H1 (cell line): ENCODE results near the gene RASGRP4. TPM values are rescaled to one million over a fixed set of nuclear protein-coding genes. Genes with fewer than 3 reads are reported as not detected.

Experiments
- CTCF ChIA-PET: fragments of 300-600 bp; sonication (Branson Sonifier 250); formaldehyde crosslinking; loops from one replicate; lab custom pipeline; 2021; ENCODE audit not compliant: partially characterized antibody; lab: Charles Lee
- POLR2A ChIA-PET: fragments of 300-600 bp; sonication (Branson Sonifier 250); formaldehyde crosslinking; loops from one replicate; lab custom pipeline; 2021; ENCODE audit warnings: inconsistent platforms; ENCODE audit not compliant: partially characterized antibody; lab: Charles Lee
- DNase-seq, 2 experiments: peaks; one replicate each; pipeline versions ENCODE4 v3.0.0 to v3.0.0-alpha.2; 2010 to 2022; ENCODE audit warnings: low spot score in 2 of 2, low read depth in 1 of 2, mixed read lengths in 1 of 2
- FAIRE-seq: peaks from 2 replicates; lab custom pipeline; 2011; peaks lifted over from hg19 to GRCh38; lab: Jason Lieb, UNC
- H2AFZ ChIP-seq: 2 replicates; pipeline ENCODE4 v1.8.1; 2012; ENCODE audit warnings: low read length, inconsistent platforms
- H2AK5ac ChIP-seq: 2 replicates; pipeline ENCODE4 v1.6.1; 2013; ENCODE audit warnings: low read depth, low read length
- H2BK120ac ChIP-seq: replicated peaks from 2 replicates; pipeline ENCODE3; 2013; ENCODE audit warnings: low read depth, low read length, inconsistent platforms
- H2BK12ac ChIP-seq: 2 replicates; pipeline ENCODE4 v1.6.1; 2013; ENCODE audit warnings: low read depth, low read length
- H2BK15ac ChIP-seq: 2 replicates; pipeline ENCODE4 v1.6.1; 2013; ENCODE audit warnings: low read length
- H2BK20ac ChIP-seq: 2 replicates; pipeline ENCODE4 v1.6.1; 2013; ENCODE audit warnings: low read length
- H2BK5ac ChIP-seq: 2 replicates; pipeline ENCODE4 v1.6.1; 2013; ENCODE audit warnings: low read depth, low read length
- H3K14ac ChIP-seq: 2 replicates; pipeline ENCODE4 v1.6.1; 2013; ENCODE audit warnings: inconsistent platforms; ENCODE audit not compliant: insufficient read length
- H3K18ac ChIP-seq: 2 replicates; pipeline ENCODE4 v1.6.1; 2013; ENCODE audit warnings: low read length; ENCODE audit errors: extremely low read depth
- H3K23ac ChIP-seq: 2 replicates; pipeline ENCODE4 v1.6.1; 2013; ENCODE audit warnings: inconsistent platforms; ENCODE audit not compliant: insufficient read length
- H3K23me2 ChIP-seq: 2 replicates; pipeline ENCODE4 v1.6.1; 2013; ENCODE audit warnings: low read depth, low read length
- H3K27ac ChIP-seq: 2 replicates; pipeline ENCODE4 v1.6.1; 2011; ENCODE audit warnings: low read depth, low read length, inconsistent platforms
- H3K27me3 ChIP-seq, 4 experiments: replicated peaks in 1 of 4; 1 replicate in 1 of 4; 2 replicates in 3 of 4; pipeline versions ENCODE4 v1.6.1 to v1.8.1; 2011 to 2013; ENCODE audit warnings: low read length in 3 of 4, mild to moderate bottlenecking in 3 of 4, inconsistent platforms in 2 of 4, mixed read lengths in 2 of 4, moderate library complexity in 1 of 4; ENCODE audit not compliant: control insufficient read depth in 3 of 4, insufficient read depth in 3 of 4; ENCODE audit errors: extremely low read depth in 1 of 4
- H3K36me3 ChIP-seq, 4 experiments: 2 replicates each; pipeline versions ENCODE4 v1.6.1 to v1.8.1; 2011 to 2013; ENCODE audit warnings: mild to moderate bottlenecking in 4 of 4, low read length in 3 of 4, moderate library complexity in 2 of 4, control low read depth in 1 of 4, inconsistent platforms in 1 of 4; ENCODE audit not compliant: insufficient read depth in 4 of 4, control insufficient read depth in 2 of 4
- H3K4ac ChIP-seq: replicated peaks from 2 replicates; pipeline ENCODE3; 2013; ENCODE audit warnings: low read length, low read depth, mixed read lengths, inconsistent platforms; ENCODE audit not compliant: insufficient read length
- H3K4me1 ChIP-seq, 4 experiments: replicated peaks in 1 of 4; 1 replicate in 1 of 4; 2 replicates in 3 of 4; pipeline versions ENCODE4 v1.6.1 to v1.8.1; 2011 to 2013; ENCODE audit warnings: low read length in 3 of 4, inconsistent platforms in 2 of 4, mixed read lengths in 1 of 4; ENCODE audit not compliant: insufficient read depth in 4 of 4, control insufficient read depth in 3 of 4
- H3K4me2 ChIP-seq, 2 experiments: 2 replicates each; pipeline versions ENCODE4 v1.6.1 to v1.8.1; 2011 to 2013; ENCODE audit warnings: low read depth in 2 of 2, low read length in 2 of 2, control low read depth in 1 of 2, inconsistent platforms in 1 of 2, mild to moderate bottlenecking in 1 of 2; ENCODE audit not compliant: insufficient read depth in 1 of 2
- H3K4me3 ChIP-seq, 4 experiments: fragments of 200-600, 300-600 bp in 1 of 4; sonication (generic), shearing (Covaris generic), sonication (Bioruptor Twin) in 1 of 4; 2 replicates each; pipeline versions ENCODE4 v1.5.1 to v1.8.1; 2011 to 2016; ENCODE audit warnings: low read length in 4 of 4, low read depth in 3 of 4, control low read depth in 2 of 4, inconsistent platforms in 2 of 4, mild to moderate bottlenecking in 2 of 4, mixed read lengths in 1 of 4, moderate library complexity in 1 of 4; ENCODE audit not compliant: insufficient read depth in 2 of 4; ENCODE audit errors: extremely low read depth in 1 of 4
- H3K56ac ChIP-seq: replicated peaks from 2 replicates; pipeline ENCODE3; 2013; ENCODE audit warnings: low read depth, mild to moderate bottlenecking, mixed read lengths, low read length, inconsistent platforms; ENCODE audit not compliant: insufficient read length
- H3K79me1 ChIP-seq: 2 replicates; pipeline ENCODE4 v1.6.1; 2013; ENCODE audit warnings: low read depth, low read length, control low read depth
- H3K79me2 ChIP-seq, 2 experiments: 2 replicates each; pipeline versions ENCODE4 v1.6.1 to v1.8.1; 2012 to 2013; ENCODE audit warnings: low read length in 2 of 2, mild to moderate bottlenecking in 2 of 2, inconsistent platforms in 1 of 2; ENCODE audit not compliant: insufficient read depth in 2 of 2, control insufficient read depth in 1 of 2
- H3K9ac ChIP-seq, 4 experiments: replicated peaks in 1 of 4; 1 replicate in 1 of 4; 2 replicates in 3 of 4; pipeline versions ENCODE4 v1.6.1 to v1.8.1; 2011 to 2013; ENCODE audit warnings: low read depth in 3 of 4, low read length in 3 of 4, control low read depth in 2 of 4, mild to moderate bottlenecking in 2 of 4, moderate library complexity in 2 of 4, inconsistent platforms in 1 of 4; ENCODE audit errors: extremely low read depth in 1 of 4
- H3K9me3 ChIP-seq, 2 experiments: 2 replicates each; pipeline versions ENCODE4 v1.6.1 to v1.8.1; 2012 to 2013; ENCODE audit warnings: mild to moderate bottlenecking in 2 of 2, moderate library complexity in 2 of 2, control low read depth in 1 of 2, inconsistent platforms in 1 of 2, low read depth in 1 of 2, low read length in 1 of 2, mixed read lengths in 1 of 2; ENCODE audit not compliant: insufficient read depth in 2 of 2
- H4K20me1 ChIP-seq, 2 experiments: replicated peaks in 1 of 2; 2 replicates each; pipeline versions ENCODE3 to v1.8.1; 2011 to 2013; ENCODE audit warnings: inconsistent platforms in 2 of 2, low read length in 2 of 2, mild to moderate bottlenecking in 1 of 2; ENCODE audit not compliant: insufficient read depth in 2 of 2, control insufficient read depth in 1 of 2
- H4K5ac ChIP-seq: 2 replicates; pipeline ENCODE4 v1.6.1; 2013; ENCODE audit warnings: low read length, low read depth, mixed read lengths, inconsistent platforms; ENCODE audit not compliant: insufficient read length
- H4K8ac ChIP-seq: 2 replicates; pipeline ENCODE4 v1.8.0; 2013; ENCODE audit warnings: mild to moderate bottlenecking, moderate library complexity, low read length, inconsistent platforms; ENCODE audit not compliant: insufficient read depth; ENCODE audit errors: extremely low read depth
- H4K91ac ChIP-seq: replicated peaks from 2 replicates; pipeline ENCODE3; 2013; ENCODE audit warnings: low read length, mixed read lengths, inconsistent platforms; ENCODE audit not compliant: insufficient read length
- CBX8 ChIP-seq: fragments of 300-800, 300-1000 bp; sonication (generic); IDR thresholded peaks from 2 replicates; pipeline ENCODE4 v1.7.1; 2016; ENCODE audit warnings: low read depth, low read length, borderline replicate concordance
- CHD1 ChIP-seq: IDR thresholded peaks from 2 replicates; pipeline ENCODE4 v1.6.1; 2012; ENCODE audit warnings: low read depth, low read length, improper control_type of control experiment
- CHD2 ChIP-seq: IDR thresholded peaks from 2 replicates; pipeline ENCODE4 v1.6.1; 2012; ENCODE audit warnings: low read length, improper control_type of control experiment
- HDAC2 ChIP-seq, 2 experiments: fragments of 300-600 bp in 1 of 2; sonication (generic) in 1 of 2; IDR thresholded peaks; 2 replicates each; pipeline ENCODE4 v1.6.1; 2011 to 2012; ENCODE audit warnings: low read depth in 2 of 2, low read length in 2 of 2, mild to moderate bottlenecking in 2 of 2, moderate library complexity in 2 of 2, borderline replicate concordance in 1 of 2, inconsistent platforms in 1 of 2
- JUN ChIP-seq: IDR thresholded peaks from 2 replicates; pipeline ENCODE4 v1.6.1; 2011; ENCODE audit warnings: low read depth, mild to moderate bottlenecking, improper control_type of control experiment, low read length
- JUND ChIP-seq: IDR thresholded peaks from 2 replicates; pipeline ENCODE4 v1.6.1; 2011; ENCODE audit warnings: mild to moderate bottlenecking, improper control_type of control experiment, low read length
- KDM4A ChIP-seq: IDR thresholded peaks from one replicate; pipeline ENCODE4 v1.7.1; 2012; ENCODE audit warnings: low read depth, mild to moderate bottlenecking, moderate library complexity, low read length, inconsistent platforms; ENCODE audit not compliant: severe bottlenecking
- KDM5A ChIP-seq: fragments of 200-600 bp; IDR thresholded peaks from 2 replicates; pipeline ENCODE4 v1.7.1; 2012; ENCODE audit warnings: mild to moderate bottlenecking, low read length, inconsistent platforms, mixed read lengths
- MAX ChIP-seq: IDR thresholded peaks from 2 replicates; pipeline ENCODE4 v1.6.1; 2012; ENCODE audit warnings: inconsistent platforms
- NRF1 ChIP-seq: IDR thresholded peaks from 2 replicates; pipeline ENCODE4 v1.6.1; 2011; ENCODE audit warnings: mild to moderate bottlenecking, low read depth, low read length, improper control_type of control experiment
- SIRT6 ChIP-seq: IDR thresholded peaks from one replicate; pipeline ENCODE4 v1.7.1; 2012; ENCODE audit warnings: low read length, inconsistent platforms
- TAF1 ChIP-seq: IDR thresholded peaks from 2 replicates; pipeline ENCODE4 v1.6.1; 2011; ENCODE audit warnings: mild to moderate bottlenecking, low read depth, low read length
- USF2 ChIP-seq: IDR thresholded peaks from 2 replicates; pipeline ENCODE4 v1.6.1; 2011; ENCODE audit warnings: low read length, improper control_type of control experiment
- WGBS, 2 experiments: shearing (Covaris generic) in 1 of 2; methylation state at CpG; one replicate each; pipeline versions ENCODE4 v1.1.6 to v1.1.7; 2013 to 2015; ENCODE audit warnings: low lambda C conversion rate in 2 of 2, mixed read lengths in 2 of 2, inconsistent platforms in 1 of 2, low coverage in 1 of 2, missing lambda C conversion rate in 1 of 2; ENCODE audit not compliant: insufficient replicate concordance in 2 of 2, insufficient coverage in 1 of 2, insufficient read length in 1 of 2; ENCODE audit errors: extremely low coverage in 1 of 2, missing lambda C conversion rate in 1 of 2; 5-methylcytosine and 5-hydroxymethylcytosine counted together
- polyA plus RNA-seq, 7 experiments: library from polyadenylated mRNA; depleted of rRNA in 3 of 7; stranded (reverse) in 5 of 7; unstranded in 2 of 7; fragments of >200 nt in 5 of 7; fragments of 200-250 nt in 2 of 7; gene quantifications; 1 replicate in 5 of 7; 2 replicates in 1 of 7; 4 replicates in 1 of 7; pipeline versions ENCODE4 v1.2.1 to v1.2.3, GENCODE V29; 2011 to 2013; ENCODE audit warnings: missing spikeins in 2 of 7, mixed read lengths in 2 of 7
- total RNA-seq: library from RNA; stranded (reverse); fragmentation: NEBNext Ultra II Directional; extraction: Animal tissue kit (Norgen Biotek cat#: 25700); gene quantifications from 2 replicates; pipeline ENCODE4 v1.2.1, GENCODE V29; 2021

Gene RASGRP4
- total and polyA plus RNA-seq, 2 of the 8 experiments (the other 6 are each of a cell fraction or from before 2014, with no cell fraction given), result 1.9 to 3.1 TPM

GRCh38 chr19:38443458-38443999 lies 17.5 kb upstream of the RASGRP4 start:
- no peak overlapping the region for H2AFZ ChIP-seq
- H2AK5ac ChIP-seq, result no peak overlapping the region
- H3K4me1 ChIP-seq, result peaks cover 0 to 5% (median 3%) of the 10 kb centered on the region in 4 experiments; a peak in 5 of 7 replicates
- CTCF ChIA-PET, result no interaction called here
- H3K79me2 ChIP-seq, result no peaks in the 10 kb centered on the region
- H3K23me2 ChIP-seq, result no peaks in the 10 kb centered on the region
- no peak overlapping the region for H2BK120ac ChIP-seq
- no peak overlapping the region for H4K91ac ChIP-seq
- no peak for DNase-seq
- H3K27ac ChIP-seq, result no peak overlapping the region
- no peak overlapping the region for H3K4me3 ChIP-seq
- WGBS, 2 experiments, result 84% methylated on average over 15 of the region's 15 CpGs; no CpG with 5 or more reads in 1 of the 2 experiments
- H2BK12ac ChIP-seq, result no peak overlapping the region
- POLR2A ChIA-PET, result interaction anchor here (1.2 kb wide), 1 partner anchor 38 kb away, joined by 3 read pairs; no protein-coding TSS in a partner anchor
- H3K79me1 ChIP-seq, result no peaks in the 10 kb centered on the region
- H4K8ac ChIP-seq, result 0 out of 2 replicates have a peak overlapping the region, but pooled peaks have one; percentile 35
- no peak overlapping the region for H3K18ac ChIP-seq
- FAIRE-seq, result no peak
- peaks cover 0 to 2% of the 10 kb centered on the region in 2 experiments for H4K20me1 ChIP-seq
- H4K5ac ChIP-seq, result no peak overlapping the region
- no peak overlapping the region for H3K4ac ChIP-seq
- H3K9me3 ChIP-seq, result no peaks in the 10 kb centered on the region
- H3K9ac ChIP-seq, result no peak overlapping the region
- no peak overlapping the region for H3K23ac ChIP-seq
- no peak overlapping the region for H3K14ac ChIP-seq
- no peak overlapping the region for H3K56ac ChIP-seq
- peaks cover 0 to 7% (median 5%) of the 10 kb centered on the region in 4 experiments; a peak in 5 of 8 replicates for H3K36me3 ChIP-seq
- H2BK20ac ChIP-seq, result no peak overlapping the region
- no peak overlapping the region for H2BK5ac ChIP-seq
- no peak overlapping the region for H2BK15ac ChIP-seq
- no peak overlapping the region for H3K4me2 ChIP-seq
- no peaks in the 10 kb centered on the region for H3K27me3 ChIP-seq
- TF ChIP-seq KDM4A, result no peak
- no peak for TF ChIP-seq JUND
- TF ChIP-seq NRF1, result no peak
- TF ChIP-seq MAX, result no peak
- TF ChIP-seq JUN, result no peak
- no peak for TF ChIP-seq TAF1
- no peak for TF ChIP-seq KDM5A
- TF ChIP-seq CHD2, result no peak
- no peak for TF ChIP-seq CBX8
- TF ChIP-seq USF2, result no peak
- TF ChIP-seq CHD1, result no peak
- no peak for TF ChIP-seq SIRT6
- no peak for TF ChIP-seq HDAC2 (IDR thresholded peaks at IDR 0.05; ENCODE audit: borderline replicate concordance in 1 of 2, low read depth in 2 of 2, low read length in 2 of 2)
